Measurements from ENCODE around the gene MZF1. TPM values are rescaled to one million over a fixed set of nuclear protein-coding genes. Genes with fewer than 3 reads are reported as not detected.

The MZF1 gene
- total RNA-seq, 1 experiment from 2014 or later = 25.9 TPM

DNA sequence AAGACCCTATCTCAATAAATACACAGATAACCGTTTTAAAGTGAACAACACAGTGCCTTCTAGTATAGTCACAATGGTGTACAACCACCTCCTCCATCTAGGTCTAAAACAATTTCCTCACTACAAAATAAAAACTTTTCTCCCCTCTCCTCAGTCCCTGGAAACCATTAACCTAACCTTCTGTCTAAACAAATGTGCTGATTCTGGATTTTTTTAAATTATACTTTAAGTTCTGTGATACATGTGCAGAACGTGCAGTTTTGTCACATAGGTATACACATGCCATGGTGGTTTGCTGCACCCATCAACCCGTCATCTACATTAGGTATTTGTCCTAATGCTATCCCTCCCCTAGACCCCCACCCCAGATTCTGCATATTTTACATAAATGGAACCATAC is 43.7 kb downstream of the MZF1 start:
- Histone ChIP-seq H3K4me3 (ENCODE audit: low read depth in 2 of 2, low read length in 2 of 2) (no peak overlapping the region), H3K4me1 (ENCODE audit: control insufficient read depth, insufficient read depth, low read length) (no peaks in the 10 kb centered on the region), H3K27ac (ENCODE audit: low read length) (no peak overlapping the region), H3K27me3 (ENCODE audit: control insufficient read depth, insufficient read depth, low read length) (no peaks in the 10 kb centered on the region; the same call in 1 of the 2 replicates), H3K36me3 (ENCODE audit: control insufficient read depth, insufficient read depth, low read length) (no peaks in the 10 kb centered on the region), H3K9me3 (ENCODE audit: control insufficient read depth, insufficient read depth, low read depth, low read length) (no peaks in the 10 kb centered on the region)
- ATAC-seq (no peak), DNase-seq (ENCODE audit: low read depth, low spot score) (no peak)
- POLR2A ChIA-PET = no interaction called here
- intact Hi-C loops (cut with micrococcal nuclease; ENCODE audit: unreplicated experiment) = no loop called here
- in situ Hi-C loops (cut with HindIII; ENCODE audit: low pct_unique_long_range_greater_than_20kb, low sequenced_read_pairs) = no loop called here
- CTCF ChIA-PET = interaction anchor here (0.7 kb wide), 1 partner anchor 9 kb away, joined by 4 read pairs; no protein-coding TSS in a partner anchor
- no TSS peak for BruUV-seq (replicated peaks)
- TF ChIP-seq SIN3A (IDR thresholded peaks at IDR 0.05; ENCODE audit: borderline replicate concordance, insufficient read depth, low read depth, low read length) (no peak), TCF7L2 (IDR thresholded peaks at IDR 0.05; ENCODE audit: low read depth, low read length) (no peak), POLR2AphosphoS5 (IDR thresholded peaks at IDR 0.05; ENCODE audit: low read depth, low read length) (no peak)
- TF ChIP-seq, protein P1, sequence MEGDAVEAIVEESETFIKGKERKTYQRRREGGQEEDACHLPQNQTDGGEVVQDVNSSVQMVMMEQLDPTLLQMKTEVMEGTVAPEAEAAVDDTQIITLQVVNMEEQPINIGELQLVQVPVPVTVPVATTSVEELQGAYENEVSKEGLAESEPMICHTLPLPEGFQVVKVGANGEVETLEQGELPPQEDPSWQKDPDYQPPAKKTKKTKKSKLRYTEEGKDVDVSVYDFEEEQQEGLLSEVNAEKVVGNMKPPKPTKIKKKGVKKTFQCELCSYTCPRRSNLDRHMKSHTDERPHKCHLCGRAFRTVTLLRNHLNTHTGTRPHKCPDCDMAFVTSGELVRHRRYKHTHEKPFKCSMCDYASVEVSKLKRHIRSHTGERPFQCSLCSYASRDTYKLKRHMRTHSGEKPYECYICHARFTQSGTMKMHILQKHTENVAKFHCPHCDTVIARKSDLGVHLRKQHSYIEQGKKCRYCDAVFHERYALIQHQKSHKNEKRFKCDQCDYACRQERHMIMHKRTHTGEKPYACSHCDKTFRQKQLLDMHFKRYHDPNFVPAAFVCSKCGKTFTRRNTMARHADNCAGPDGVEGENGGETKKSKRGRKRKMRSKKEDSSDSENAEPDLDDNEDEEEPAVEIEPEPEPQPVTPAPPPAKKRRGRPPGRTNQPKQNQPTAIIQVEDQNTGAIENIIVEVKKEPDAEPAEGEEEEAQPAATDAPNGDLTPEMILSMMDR (IDR thresholded peaks at IDR 0.05) = no peak
- TF ChIP-seq, protein P2, sequence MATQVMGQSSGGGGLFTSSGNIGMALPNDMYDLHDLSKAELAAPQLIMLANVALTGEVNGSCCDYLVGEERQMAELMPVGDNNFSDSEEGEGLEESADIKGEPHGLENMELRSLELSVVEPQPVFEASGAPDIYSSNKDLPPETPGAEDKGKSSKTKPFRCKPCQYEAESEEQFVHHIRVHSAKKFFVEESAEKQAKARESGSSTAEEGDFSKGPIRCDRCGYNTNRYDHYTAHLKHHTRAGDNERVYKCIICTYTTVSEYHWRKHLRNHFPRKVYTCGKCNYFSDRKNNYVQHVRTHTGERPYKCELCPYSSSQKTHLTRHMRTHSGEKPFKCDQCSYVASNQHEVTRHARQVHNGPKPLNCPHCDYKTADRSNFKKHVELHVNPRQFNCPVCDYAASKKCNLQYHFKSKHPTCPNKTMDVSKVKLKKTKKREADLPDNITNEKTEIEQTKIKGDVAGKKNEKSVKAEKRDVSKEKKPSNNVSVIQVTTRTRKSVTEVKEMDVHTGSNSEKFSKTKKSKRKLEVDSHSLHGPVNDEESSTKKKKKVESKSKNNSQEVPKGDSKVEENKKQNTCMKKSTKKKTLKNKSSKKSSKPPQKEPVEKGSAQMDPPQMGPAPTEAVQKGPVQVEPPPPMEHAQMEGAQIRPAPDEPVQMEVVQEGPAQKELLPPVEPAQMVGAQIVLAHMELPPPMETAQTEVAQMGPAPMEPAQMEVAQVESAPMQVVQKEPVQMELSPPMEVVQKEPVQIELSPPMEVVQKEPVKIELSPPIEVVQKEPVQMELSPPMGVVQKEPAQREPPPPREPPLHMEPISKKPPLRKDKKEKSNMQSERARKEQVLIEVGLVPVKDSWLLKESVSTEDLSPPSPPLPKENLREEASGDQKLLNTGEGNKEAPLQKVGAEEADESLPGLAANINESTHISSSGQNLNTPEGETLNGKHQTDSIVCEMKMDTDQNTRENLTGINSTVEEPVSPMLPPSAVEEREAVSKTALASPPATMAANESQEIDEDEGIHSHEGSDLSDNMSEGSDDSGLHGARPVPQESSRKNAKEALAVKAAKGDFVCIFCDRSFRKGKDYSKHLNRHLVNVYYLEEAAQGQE (IDR thresholded peaks at IDR 0.05; ENCODE audit: insufficient read depth in 1 of 2, low read depth in 2 of 2, low read length in 1 of 2) = no peak

DNA sequence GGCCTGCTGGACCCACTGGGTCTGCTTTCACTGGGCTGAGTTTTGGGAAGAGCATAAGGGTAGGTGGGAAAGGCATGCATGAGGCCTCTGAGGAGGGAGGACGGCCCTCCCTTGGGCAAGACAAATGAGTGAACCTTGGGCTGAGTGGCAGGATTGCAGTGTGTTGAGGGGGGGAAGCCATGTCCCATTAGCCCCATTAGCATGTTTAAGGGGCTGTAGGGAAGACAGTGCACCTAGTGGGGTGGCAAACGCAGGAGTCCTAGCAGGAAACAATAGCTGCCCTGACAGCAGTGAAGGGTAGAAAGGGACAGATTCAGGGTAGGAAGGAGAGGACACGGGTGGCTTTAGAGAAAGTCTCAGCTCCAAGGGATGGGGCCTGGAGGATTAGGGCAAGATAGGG is 50.4 kb downstream of the MZF1 start:
- Histone ChIP-seq H3K27ac (ENCODE audit: low read length) (no peak overlapping the region), H3K9me3 (ENCODE audit: control insufficient read depth, insufficient read depth, low read depth, low read length) (no peaks in the 10 kb centered on the region), H3K36me3 (ENCODE audit: control insufficient read depth, insufficient read depth, low read length) (no peaks in the 10 kb centered on the region; the same call in 1 of the 2 replicates), H3K27me3 (ENCODE audit: control insufficient read depth, insufficient read depth, low read length) (no peaks in the 10 kb centered on the region), H3K4me1 (ENCODE audit: control insufficient read depth, insufficient read depth, low read length) (peaks cover 20% of the 10 kb centered on the region), H3K4me3 (ENCODE audit: low read depth in 2 of 2, low read length in 2 of 2) (no peak overlapping the region)
- POLR2A ChIA-PET = no interaction called here
- ATAC-seq = no peak
- TF ChIP-seq POLR2AphosphoS5 (IDR thresholded peaks at IDR 0.05; ENCODE audit: low read depth, low read length) (no peak), SIN3A (IDR thresholded peaks at IDR 0.05; ENCODE audit: borderline replicate concordance, insufficient read depth, low read depth, low read length) (no peak), TCF7L2 (IDR thresholded peaks at IDR 0.05; ENCODE audit: low read depth, low read length) (no peak)
- TF ChIP-seq, protein P2 (IDR thresholded peaks at IDR 0.05; ENCODE audit: insufficient read depth in 1 of 2, low read depth in 2 of 2, low read length in 1 of 2) = no peak
- TF ChIP-seq, protein P1 (IDR thresholded peaks at IDR 0.05) = no peak
- intact Hi-C loops (cut with micrococcal nuclease; ENCODE audit: unreplicated experiment) (no loop called here), in situ Hi-C loops (cut with HindIII; ENCODE audit: low pct_unique_long_range_greater_than_20kb, low sequenced_read_pairs) (no loop called here)
- DNase-seq (ENCODE audit: low read depth, low spot score) = no peak
- CTCF ChIA-PET = no interaction called here
- BruUV-seq (replicated peaks) = no TSS peak

Data from Panc1 (cell line).